IMR-90 (cell line): ENCODE measurements around the gene PROK2. TPM values are rescaled to one million over a fixed set of nuclear protein-coding genes. Genes with fewer than 3 reads are reported as not detected.

Source experiments
- ATAC-seq: fragments of 200-7000 bp; cut with Tn5 transposase; 2 replicates; pipeline ENCODE4 v1.9.1; 2020; ENCODE audit warnings: low read depth, mild to moderate bottlenecking, moderate library complexity
- BruUV-seq: library from RNA; stranded (reverse); fragments of 400-500 nt; replicated peaks from 2 replicates; lab custom pipeline; 2021; lab: Mats Ljungman, UMichigan
- CTCF ChIA-PET: fragments of 300-600 bp; formaldehyde crosslinking; extraction: SDS; loops from one replicate; lab custom pipeline; 2021; ENCODE audit warnings: antibody characterized with exemption; lab: Yijun Ruan, JAX
- POLR2A ChIA-PET: fragments of 300-600 bp; sonication (Branson Sonifier 250); formaldehyde crosslinking; loops from one replicate; lab custom pipeline; 2022; ENCODE audit warnings: antibody characterized with exemption; ENCODE audit not compliant: unreplicated experiment; lab: Charles Lee
- DNase-seq: peaks from one replicate; pipeline ENCODE4 v3.0.0; 2013
- H2AFZ ChIP-seq: replicated peaks from 2 replicates; pipeline ENCODE3; 2013; ENCODE audit warnings: low read length, mild to moderate bottlenecking; ENCODE audit not compliant: poor library complexity
- H2AK5ac ChIP-seq: 2 replicates; pipeline ENCODE4 v1.6.1; 2013; ENCODE audit warnings: low read depth, low read length, inconsistent platforms
- H2AK9ac ChIP-seq: replicated peaks from 2 replicates; pipeline ENCODE3; 2013; ENCODE audit warnings: mild to moderate bottlenecking, low read depth, low read length, moderate library complexity; ENCODE audit not compliant: poor library complexity
- H2BK120ac ChIP-seq: 2 replicates; pipeline ENCODE4 v1.6.1; 2013; ENCODE audit warnings: low read depth, low read length, inconsistent platforms
- H2BK15ac ChIP-seq: 3 replicates; pipeline ENCODE4 v1.6.1; 2013; ENCODE audit warnings: low read depth, low read length, inconsistent platforms
- H2BK20ac ChIP-seq: 2 replicates; pipeline ENCODE4 v1.6.1; 2013; ENCODE audit warnings: low read depth, mild to moderate bottlenecking, inconsistent platforms, low read length, moderate library complexity
- H2BK5ac ChIP-seq: 2 replicates; pipeline ENCODE4 v1.6.1; 2013; ENCODE audit warnings: mild to moderate bottlenecking, low read depth, low read length, inconsistent platforms; ENCODE audit not compliant: poor library complexity, severe bottlenecking
- H3K14ac ChIP-seq: replicated peaks from 2 replicates; pipeline ENCODE4 v1.6.1; 2013; ENCODE audit warnings: low read depth, low read length, inconsistent platforms
- H3K18ac ChIP-seq: 2 replicates; pipeline ENCODE4 v1.6.1; 2013; ENCODE audit warnings: low read depth, low read length, control low read depth
- H3K23ac ChIP-seq: 2 replicates; pipeline ENCODE4 v1.6.1; 2013; ENCODE audit warnings: low read depth, low read length, inconsistent platforms
- H3K27ac ChIP-seq: 2 replicates; pipeline ENCODE4 v1.5.1; 2013; ENCODE audit warnings: mild to moderate bottlenecking, control low read depth, low read length; ENCODE audit not compliant: insufficient read depth
- H3K27me3 ChIP-seq: 2 replicates; pipeline ENCODE4 v1.6.1; 2013; ENCODE audit warnings: low read length; ENCODE audit not compliant: control insufficient read depth, insufficient read depth
- H3K36me3 ChIP-seq: 2 replicates; pipeline ENCODE4 v1.6.1; 2013; ENCODE audit warnings: low read length, mixed read lengths; ENCODE audit not compliant: control insufficient read depth, insufficient read depth
- H3K4ac ChIP-seq: 2 replicates; pipeline ENCODE4 v1.6.1; 2013; ENCODE audit warnings: low read depth, low read length, inconsistent platforms
- H3K4me1 ChIP-seq: 2 replicates; pipeline ENCODE4 v1.6.1; 2013; ENCODE audit warnings: low read length, mixed read lengths; ENCODE audit not compliant: control insufficient read depth, insufficient read depth
- H3K4me2 ChIP-seq: 2 replicates; pipeline ENCODE4 v1.6.1; 2013; ENCODE audit warnings: low read depth, mild to moderate bottlenecking, control low read depth, low read length, moderate library complexity
- H3K4me3 ChIP-seq: 2 replicates; pipeline ENCODE4 v1.5.1; 2013; ENCODE audit warnings: low read depth, mild to moderate bottlenecking, control low read depth, low read length, moderate library complexity; ENCODE audit not compliant: insufficient read depth
- H3K56ac ChIP-seq: 2 replicates; pipeline ENCODE4 v1.6.1; 2013; ENCODE audit warnings: low read length, inconsistent platforms; ENCODE audit not compliant: insufficient read depth; ENCODE audit errors: extremely low read depth
- H3K79me1 ChIP-seq, 2 experiments: 2 replicates each; pipeline ENCODE4 v1.6.1; 2013; ENCODE audit warnings: low read length in 2 of 2, inconsistent platforms in 1 of 2, low read depth in 1 of 2
- H3K9ac ChIP-seq: 2 replicates; pipeline ENCODE4 v1.6.1; 2013; ENCODE audit warnings: low read depth, low read length, control low read depth
- H3K9me1 ChIP-seq: 2 replicates; pipeline ENCODE4 v1.6.1; 2013; ENCODE audit warnings: low read length, inconsistent platforms; ENCODE audit not compliant: insufficient read depth
- H3K9me3 ChIP-seq: 2 replicates; pipeline ENCODE4 v1.6.1; 2013; ENCODE audit warnings: low read length; ENCODE audit not compliant: control insufficient read depth, insufficient read depth
- H4K20me1 ChIP-seq: 2 replicates; pipeline ENCODE4 v1.6.1; 2013; ENCODE audit warnings: low read length, inconsistent platforms; ENCODE audit not compliant: insufficient read depth
- H4K5ac ChIP-seq: 2 replicates; pipeline ENCODE4 v1.6.1; 2013; ENCODE audit warnings: mild to moderate bottlenecking, low read depth, low read length, control low read depth
- H4K8ac ChIP-seq, 2 experiments: 2 replicates each; pipeline ENCODE4 v1.6.1; 2013; ENCODE audit warnings: low read depth in 2 of 2, low read length in 2 of 2, control low read depth in 1 of 2, inconsistent platforms in 1 of 2
- H4K91ac ChIP-seq: 2 replicates; pipeline ENCODE4 v1.6.1; 2013; ENCODE audit warnings: low read depth, low read length, inconsistent platforms; ENCODE audit not compliant: insufficient read depth
- BHLHE40 ChIP-seq: fragments of 150-350 bp; IDR thresholded peaks from 2 replicates; pipeline ENCODE4 v1.6.1; 2016; ENCODE audit warnings: mild to moderate bottlenecking, low read depth, low read length
- CEBPB ChIP-seq: IDR thresholded peaks from 2 replicates; pipeline ENCODE4 v1.6.1; 2012; ENCODE audit warnings: low read depth, low read length, improper control_type of control experiment
- CHD1 ChIP-seq: IDR thresholded peaks from 2 replicates; pipeline ENCODE4 v1.6.1; 2012; ENCODE audit warnings: low read depth, low read length, improper control_type of control experiment
- MAFK ChIP-seq: IDR thresholded peaks from 2 replicates; pipeline ENCODE4 v1.6.1; 2012; ENCODE audit warnings: low read depth, low read length, improper control_type of control experiment
- MAZ ChIP-seq: IDR thresholded peaks from 2 replicates; pipeline ENCODE4 v1.6.1; 2012; ENCODE audit warnings: low read depth, mild to moderate bottlenecking, low read length, improper control_type of control experiment, moderate library complexity, borderline replicate concordance
- MXI1 ChIP-seq: IDR thresholded peaks from 2 replicates; pipeline ENCODE4 v1.6.1; 2012; ENCODE audit warnings: low read depth, mild to moderate bottlenecking, low read length, moderate library complexity, borderline replicate concordance
- NFE2L2 ChIP-seq: fragments of 150-350 bp; IDR thresholded peaks from 2 replicates; pipeline ENCODE4 v1.6.1; 2016; ENCODE audit warnings: low read depth, mild to moderate bottlenecking, low read length
- POLR2A ChIP-seq: IDR thresholded peaks from 2 replicates; pipeline ENCODE4 v1.6.1; 2012; ENCODE audit warnings: mild to moderate bottlenecking, low read depth, low read length
- RAD21 ChIP-seq: IDR thresholded peaks from 2 replicates; pipeline ENCODE4 v1.6.1; 2012; ENCODE audit warnings: low read length, improper control_type of control experiment
- RCOR1 ChIP-seq: IDR thresholded peaks from 2 replicates; pipeline ENCODE4 v1.6.1; 2012; ENCODE audit warnings: mild to moderate bottlenecking, low read length, improper control_type of control experiment; ENCODE audit not compliant: insufficient replicate concordance
- RFX5 ChIP-seq: IDR thresholded peaks from 2 replicates; pipeline ENCODE4 v1.8.0; 2012; ENCODE audit warnings: low read depth, mild to moderate bottlenecking, low read length, moderate library complexity
- SMC3 ChIP-seq: fragments of 150-350 bp; IDR thresholded peaks from 2 replicates; pipeline ENCODE4 v1.6.1; 2016; ENCODE audit warnings: low read depth, mild to moderate bottlenecking, antibody characterized with exemption, low read length, moderate library complexity
- WGBS, 2 experiments: methylation state at CpG; one replicate each; pipeline versions ENCODE4 v1.1.5 to v1.1.7; 2013; ENCODE audit warnings: missing lambda C conversion rate in 2 of 2; ENCODE audit not compliant: insufficient read length in 1 of 2; ENCODE audit errors: extremely low coverage in 2 of 2; 5-methylcytosine and 5-hydroxymethylcytosine counted together
- dilution Hi-C: fragments of 300-500 bp; cut with HindIII; formaldehyde crosslinking; loops from one replicate; pipeline ENCODE4 v1.14.3; 2018; ENCODE audit warnings: low sequenced_read_pairs; ENCODE audit not compliant: unreplicated experiment
- in situ Hi-C: fragments of 300-500 bp; cut with MboI; formaldehyde crosslinking; loops from 3 replicates; pipeline ENCODE4 v1.14.3; 2019; ENCODE audit warnings: low sequenced_read_pairs, inconsistent platforms, mixed read lengths
- intact Hi-C: fragments of 100-400 bp; cut with micrococcal nuclease; formaldehyde crosslinking; loops from 2 replicates; pipeline ENCODE4 v1.10.0; 2022
- polyA plus RNA-seq, 3 experiments: library from polyadenylated mRNA; depleted of rRNA; stranded (reverse); fragments of >200 nt; gene quantifications; 2 replicates each; pipeline ENCODE4 v1.2.3, GENCODE V29; 2012; ENCODE audit warnings: low replicate concordance in 1 of 3
- total RNA-seq: library from RNA; depleted of rRNA; stranded (reverse); fragments of >200 nt; gene quantifications from 2 replicates; pipeline ENCODE4 v1.2.3, GENCODE V29; 2012
- TF ChIP-seq, protein P1 (sequence below): fragments of 150-350 bp; IDR thresholded peaks from 2 replicates; pipeline ENCODE4 v1.6.1; 2016; ENCODE audit warnings: low read depth, mild to moderate bottlenecking, low read length, moderate library complexity, borderline replicate concordance
- TF ChIP-seq, protein P2 (sequence below): conservative IDR thresholded peaks from 2 replicates; pipeline ENCODE4 v1.5.1; 2012; ENCODE audit warnings: mild to moderate bottlenecking, low read depth, low read length, improper control_type of control experiment

PROK2 gene
- total and polyA plus RNA-seq, 2 of the 4 experiments (the other 2 are of a cell fraction): not detected

DNA sequence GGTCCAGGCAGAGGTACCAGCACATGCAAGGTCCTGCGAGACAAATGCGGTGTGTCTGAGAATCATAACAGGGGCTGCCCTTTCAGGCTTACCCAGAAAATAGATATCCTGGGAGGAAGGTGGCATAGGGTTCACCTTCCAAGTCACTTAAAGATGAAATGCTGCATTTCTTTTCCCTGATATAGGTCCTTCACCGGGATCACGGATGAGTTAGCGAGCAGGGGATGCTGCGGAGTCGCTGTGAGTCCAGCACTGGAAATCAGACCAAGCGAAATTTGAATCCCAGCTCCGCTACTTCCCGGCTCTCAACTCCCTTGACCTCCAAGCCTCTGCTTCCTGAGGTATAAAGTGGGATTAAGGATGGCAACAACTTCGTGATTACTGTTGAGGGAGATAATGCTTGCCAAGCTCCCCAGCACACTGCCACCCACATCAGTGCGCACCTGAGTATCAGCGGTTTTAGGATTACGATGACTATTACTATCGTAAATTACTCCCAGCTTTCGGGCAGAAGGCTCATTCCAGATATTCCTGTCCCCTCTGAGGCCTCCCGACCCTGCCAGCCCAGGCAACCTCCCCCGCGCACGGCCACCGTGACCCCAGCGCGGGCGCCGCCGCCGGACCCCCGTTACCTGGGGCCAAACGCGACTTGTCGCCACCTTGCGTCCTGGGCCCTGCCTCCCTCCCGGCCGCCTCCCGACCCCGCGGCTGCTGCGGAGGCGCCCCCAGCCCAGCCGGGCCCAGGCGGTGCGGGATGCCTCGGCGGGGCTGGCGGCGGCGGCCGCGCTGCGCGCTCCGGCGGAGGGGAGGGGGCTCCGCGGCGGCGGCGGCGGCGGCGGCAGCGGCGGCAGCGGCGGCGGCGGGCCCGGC lies 31.9 kb downstream of the PROK2 start:
- ATAC-seq (no peak), DNase-seq (no peak)
- no peaks in the 10 kb centered on the region for H3K36me3 ChIP-seq
- dilution Hi-C loops: no loop called here
- no peak overlapping the region for H3K4me3 ChIP-seq
- H4K91ac ChIP-seq: no peak overlapping the region
- no peak overlapping the region for H2BK5ac ChIP-seq
- H2BK15ac ChIP-seq: no peak overlapping the region
- H4K8ac ChIP-seq: no peak overlapping the region
- H2AFZ ChIP-seq: peak overlapping the region; percentile 47
- H3K9me3 ChIP-seq: no peaks in the 10 kb centered on the region
- no peak overlapping the region for H3K18ac ChIP-seq
- H3K14ac ChIP-seq: no peak overlapping the region
- no peak overlapping the region for H3K4me2 ChIP-seq
- peaks cover 55% of the 10 kb centered on the region for H3K27me3 ChIP-seq
- H3K9ac ChIP-seq: no peak overlapping the region
- no peaks in the 10 kb centered on the region for H3K4me1 ChIP-seq
- in situ Hi-C loops: no loop called here
- no peak overlapping the region for H2AK5ac ChIP-seq
- no TSS peak for BruUV-seq
- no peak overlapping the region for H3K4ac ChIP-seq
- H4K5ac ChIP-seq: no peak overlapping the region
- no peaks in the 10 kb centered on the region for H4K20me1 ChIP-seq
- no peak overlapping the region for H2BK120ac ChIP-seq
- ChIA-PET POLR2A (no interaction called here), CTCF (interaction anchor here (1.4 kb wide), 1 partner anchor 16 kb away, joined by 3 read pairs; no protein-coding TSS in a partner anchor)
- H3K9me1 ChIP-seq: no peaks in the 10 kb centered on the region
- H3K23ac ChIP-seq: no peak overlapping the region
- no peak overlapping the region for H2BK20ac ChIP-seq
- H2AK9ac ChIP-seq: no peak overlapping the region
- 4% methylated on average over 4 of the region's 68 CpGs; no CpG with 5 or more reads in 1 of the 2 experiments for WGBS, 2 experiments
- H3K56ac ChIP-seq: no peak overlapping the region
- TF ChIP-seq MXI1: no peak
- no peak for TF ChIP-seq RAD21
- TF ChIP-seq, protein P1, sequence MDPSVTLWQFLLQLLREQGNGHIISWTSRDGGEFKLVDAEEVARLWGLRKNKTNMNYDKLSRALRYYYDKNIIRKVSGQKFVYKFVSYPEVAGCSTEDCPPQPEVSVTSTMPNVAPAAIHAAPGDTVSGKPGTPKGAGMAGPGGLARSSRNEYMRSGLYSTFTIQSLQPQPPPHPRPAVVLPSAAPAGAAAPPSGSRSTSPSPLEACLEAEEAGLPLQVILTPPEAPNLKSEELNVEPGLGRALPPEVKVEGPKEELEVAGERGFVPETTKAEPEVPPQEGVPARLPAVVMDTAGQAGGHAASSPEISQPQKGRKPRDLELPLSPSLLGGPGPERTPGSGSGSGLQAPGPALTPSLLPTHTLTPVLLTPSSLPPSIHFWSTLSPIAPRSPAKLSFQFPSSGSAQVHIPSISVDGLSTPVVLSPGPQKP: no peak
- TF ChIP-seq POLR2A: no peak
- no peak for TF ChIP-seq CHD1
- TF ChIP-seq, protein P2, sequence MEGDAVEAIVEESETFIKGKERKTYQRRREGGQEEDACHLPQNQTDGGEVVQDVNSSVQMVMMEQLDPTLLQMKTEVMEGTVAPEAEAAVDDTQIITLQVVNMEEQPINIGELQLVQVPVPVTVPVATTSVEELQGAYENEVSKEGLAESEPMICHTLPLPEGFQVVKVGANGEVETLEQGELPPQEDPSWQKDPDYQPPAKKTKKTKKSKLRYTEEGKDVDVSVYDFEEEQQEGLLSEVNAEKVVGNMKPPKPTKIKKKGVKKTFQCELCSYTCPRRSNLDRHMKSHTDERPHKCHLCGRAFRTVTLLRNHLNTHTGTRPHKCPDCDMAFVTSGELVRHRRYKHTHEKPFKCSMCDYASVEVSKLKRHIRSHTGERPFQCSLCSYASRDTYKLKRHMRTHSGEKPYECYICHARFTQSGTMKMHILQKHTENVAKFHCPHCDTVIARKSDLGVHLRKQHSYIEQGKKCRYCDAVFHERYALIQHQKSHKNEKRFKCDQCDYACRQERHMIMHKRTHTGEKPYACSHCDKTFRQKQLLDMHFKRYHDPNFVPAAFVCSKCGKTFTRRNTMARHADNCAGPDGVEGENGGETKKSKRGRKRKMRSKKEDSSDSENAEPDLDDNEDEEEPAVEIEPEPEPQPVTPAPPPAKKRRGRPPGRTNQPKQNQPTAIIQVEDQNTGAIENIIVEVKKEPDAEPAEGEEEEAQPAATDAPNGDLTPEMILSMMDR: no peak
- no peak for TF ChIP-seq SMC3
- no peak for TF ChIP-seq CEBPB
- no peak for TF ChIP-seq RFX5
- TF ChIP-seq BHLHE40: no peak
- no peak for TF ChIP-seq RCOR1
- no peak for TF ChIP-seq NFE2L2
- TF ChIP-seq MAFK: no peak
- no peak for TF ChIP-seq MAZ
- H3K79me1 ChIP-seq: no peaks in the 10 kb centered on the region
- intact Hi-C loops: no loop called here
- no peak overlapping the region for H3K27ac ChIP-seq
